Omental fat pad (tissue), 4 donors: ENCODE data around the gene LRRC58. TPM values are rescaled to one million over a fixed set of nuclear protein-coding genes. Genes with fewer than 3 reads are reported as not detected.
A peak's percentile ranks its signal among the peaks of the same experiment; 100 is the strongest.
"Not testable (repeated sequence)": the region's sequence is repeated elsewhere in the genome, so short reads cannot be mapped to it uniquely, and the experiment has no call there.

ENCODE experiments used
- ATAC-seq: fragments of 150-250 bp; one replicate; pipeline ENCODE4 v1.9.1; 2016; ENCODE audit warnings: mild to moderate bottlenecking, moderate library complexity; ENCODE audit not compliant: low FRiP score
- DNase-seq: peaks from one replicate; pipeline ENCODE4 v3.0.0-alpha.2; 2019; ENCODE audit warnings: low spot score
- CTCF ChIP-seq, 3 donors: fragments of 450-650 bp; IDR thresholded peaks; one replicate each; pipeline ENCODE4 v1.5.1; 2016 to 2017; ENCODE audit warnings: antibody characterized with exemption in 3 of 3, mild to moderate bottlenecking in 3 of 3, moderate library complexity in 2 of 3
- total RNA-seq, 4 donors: library from RNA; depleted of rRNA; stranded (reverse); fragments of >200 nt; gene quantifications; one replicate each; pipeline ENCODE4 v1.1.0, GENCODE V29; 2016

LRRC58 gene
- total RNA-seq, 4 donors from 2014 or later: 35.4 to 40.4 (median 35.9) TPM

GRCh38 chr3:120298996-120299395 lies 50.2 kb downstream of the LRRC58 start:
- no peak for ATAC-seq
- no peak for DNase-seq
- no peak for TF ChIP-seq CTCF (IDR thresholded peaks at IDR 0.05)

GRCh38 chr3:120291552-120291951 lies 57.6 kb downstream of the LRRC58 start:
- not testable (repeated sequence) for ATAC-seq, DNase-seq

DNA sequence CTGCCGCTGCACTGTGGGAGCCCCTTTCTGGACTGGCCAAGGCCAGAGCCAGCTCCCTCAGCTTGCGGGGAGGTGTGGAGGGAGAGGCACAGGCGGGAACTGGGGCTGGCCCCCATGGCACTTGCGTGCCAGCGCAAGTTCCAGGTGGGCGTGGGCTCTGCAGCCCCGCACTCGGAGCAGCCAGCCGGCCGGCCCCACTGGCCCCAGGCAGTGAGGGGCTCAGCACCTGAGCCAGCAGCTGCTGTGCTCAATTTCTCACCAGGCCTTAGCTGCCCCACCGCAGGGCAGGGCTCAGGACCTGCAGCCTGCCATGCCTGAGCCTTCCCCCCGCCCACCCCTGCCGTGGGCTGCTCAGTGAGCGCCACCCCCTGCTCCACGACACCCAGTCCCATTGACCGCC lies 59.5 kb downstream of the LRRC58 start:
- ATAC-seq (no peak), DNase-seq (no peak)
- TF ChIP-seq CTCF (IDR thresholded peaks at IDR 0.05): no peak

DNA sequence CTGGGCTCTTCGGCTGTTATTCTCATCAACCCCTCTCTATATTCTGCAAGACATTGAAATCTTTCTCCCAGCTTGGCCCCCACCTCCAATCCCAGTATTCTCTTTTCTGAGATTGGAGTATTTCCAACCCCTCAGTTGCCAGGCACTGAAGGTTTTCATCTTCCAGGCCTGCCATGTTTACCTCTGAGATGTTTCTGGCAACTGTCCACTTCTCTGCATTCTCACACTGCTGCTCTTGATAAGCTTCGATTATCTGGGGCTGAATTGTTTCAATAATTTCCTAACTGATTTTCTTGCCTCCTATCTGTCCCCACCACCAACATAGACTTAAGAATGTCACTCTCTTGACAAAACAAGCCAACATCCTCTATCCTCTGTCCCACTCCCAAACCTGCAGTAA lies 62.7 kb downstream of the LRRC58 start:
- TF ChIP-seq CTCF (IDR thresholded peaks at IDR 0.05): no peak
- ATAC-seq (no peak), DNase-seq (no peak)

- no peak for TF ChIP-seq CTCF (IDR thresholded peaks at IDR 0.05)
- no peak for ATAC-seq
- no peak for DNase-seq
These were observed 63.7 kb downstream of the LRRC58 start for GRCh38 chr3:120285508-120285841.

DNA sequence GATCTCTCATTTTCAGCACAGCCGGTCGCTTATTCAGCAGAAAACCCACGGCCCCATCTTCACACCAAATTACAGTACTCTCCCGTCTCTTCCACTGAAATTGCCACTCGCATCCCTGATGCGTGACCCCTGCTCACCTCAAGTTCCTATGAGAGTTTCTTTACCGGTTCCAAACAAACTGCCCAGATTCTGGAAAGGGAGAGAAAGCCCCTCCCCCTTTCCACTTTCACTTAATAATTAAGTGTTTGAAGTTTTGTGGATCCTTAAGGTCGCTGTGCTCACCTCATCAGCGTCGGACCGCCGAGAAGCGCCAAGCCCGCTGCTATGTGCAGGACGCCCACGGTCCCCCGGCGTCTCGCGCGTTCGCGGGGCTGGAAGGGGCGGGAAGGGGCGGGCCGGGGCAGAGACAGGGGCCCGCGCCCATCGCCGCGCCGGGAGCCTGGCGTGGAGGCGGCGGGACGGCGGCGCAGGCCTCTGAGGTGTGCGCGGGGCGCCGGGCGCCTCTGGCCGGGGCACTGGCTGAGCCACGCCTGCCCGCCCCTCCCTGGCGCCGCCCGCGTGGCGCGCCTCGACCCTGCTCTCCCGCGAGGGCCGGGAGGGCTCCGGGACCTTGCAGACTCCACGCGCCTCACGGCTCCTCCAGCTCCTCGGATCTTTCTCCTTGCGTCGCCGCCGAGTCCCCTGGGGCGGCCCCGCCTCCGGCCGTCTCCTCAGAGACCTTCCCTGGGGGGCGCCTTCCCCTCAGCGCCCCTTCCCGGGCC lies 64.2 kb downstream of the LRRC58 start, which contains the start of gene GPR156:
Gene GPR156 (minus strand): TSS at position 476 of the 761 bp plus-strand sequence. CDS start 41,124 bp downstream, outside the sequence.
- peak; percentile 88 for ATAC-seq
- TF ChIP-seq CTCF (IDR thresholded peaks at IDR 0.05): no peak
- no peak for DNase-seq

DNA sequence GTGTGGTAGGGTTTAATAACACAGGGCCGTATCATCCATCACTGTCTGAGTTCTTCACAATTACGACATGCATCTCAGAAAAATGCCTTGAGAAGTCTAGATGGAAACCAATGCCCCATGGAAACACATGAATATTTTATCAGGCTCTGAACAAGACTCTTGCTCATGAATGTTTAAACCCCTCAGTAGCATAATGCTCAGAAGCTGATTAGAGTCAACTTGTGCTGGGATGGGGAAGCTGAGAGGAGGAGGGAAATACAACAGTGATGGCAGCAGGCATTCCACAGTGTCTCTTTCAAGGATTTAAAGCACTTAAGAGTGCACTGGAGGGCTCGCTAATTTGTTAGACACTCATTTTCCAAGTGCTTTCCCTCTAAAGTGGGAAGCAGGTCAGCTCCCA lies 67.9 kb downstream of the LRRC58 start:
- no peak for TF ChIP-seq CTCF (IDR thresholded peaks at IDR 0.05)
- no peak for DNase-seq
- ATAC-seq: no peak
